HuH-7 (cell line): ENCODE data around the gene AGBL1.
"Not testable (repeated sequence)": the region's sequence is repeated elsewhere in the genome, so short reads cannot be mapped to it uniquely, and the experiment has no call there.

Experiments used
- DNase-seq: peaks from one replicate; pipeline ENCODE4 v3.0.0; 2011; ENCODE audit warnings: low spot score

The AGBL1 gene

DNA sequence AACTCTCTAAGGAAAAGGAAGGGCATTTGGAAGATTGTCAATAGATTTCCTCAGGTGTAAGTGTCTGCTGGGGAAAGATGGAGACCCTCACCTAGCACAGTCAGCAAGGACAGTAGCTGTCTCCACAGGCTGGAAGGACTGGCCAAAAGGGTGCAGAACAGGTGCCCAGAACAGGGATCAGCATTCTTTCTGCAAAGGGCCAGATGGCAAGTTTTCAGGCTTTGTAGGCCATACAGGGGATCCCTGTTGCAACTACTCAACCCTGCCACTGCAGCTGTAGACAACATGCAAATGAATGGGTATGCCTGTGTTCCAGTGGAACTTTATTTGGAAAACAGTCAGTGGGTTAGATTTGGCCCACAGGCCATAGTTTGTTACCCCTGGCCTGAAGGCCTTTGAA is 8.1 kb downstream of the AGBL1 start:
- DNase-seq = no peak

DNA sequence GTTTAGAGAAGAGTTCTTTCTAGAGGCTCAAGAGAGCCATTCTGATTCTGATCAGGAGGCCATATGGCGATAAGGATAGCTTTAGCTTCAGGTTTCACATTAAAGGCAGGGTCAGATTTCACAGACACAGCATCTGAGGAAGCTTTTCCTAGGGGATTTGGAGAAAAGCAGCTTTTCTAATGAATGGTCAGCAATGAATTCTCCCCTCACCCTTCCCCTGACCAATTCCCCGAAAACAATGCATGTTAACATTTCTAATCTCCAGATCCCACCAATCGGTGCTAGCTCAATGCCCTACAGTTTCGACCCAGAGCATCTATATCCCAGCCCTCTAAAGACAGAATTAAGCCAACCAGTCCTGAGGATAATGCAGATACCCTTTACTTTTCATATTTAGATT is 9.8 kb downstream of the AGBL1 start:
- no peak for DNase-seq

DNA sequence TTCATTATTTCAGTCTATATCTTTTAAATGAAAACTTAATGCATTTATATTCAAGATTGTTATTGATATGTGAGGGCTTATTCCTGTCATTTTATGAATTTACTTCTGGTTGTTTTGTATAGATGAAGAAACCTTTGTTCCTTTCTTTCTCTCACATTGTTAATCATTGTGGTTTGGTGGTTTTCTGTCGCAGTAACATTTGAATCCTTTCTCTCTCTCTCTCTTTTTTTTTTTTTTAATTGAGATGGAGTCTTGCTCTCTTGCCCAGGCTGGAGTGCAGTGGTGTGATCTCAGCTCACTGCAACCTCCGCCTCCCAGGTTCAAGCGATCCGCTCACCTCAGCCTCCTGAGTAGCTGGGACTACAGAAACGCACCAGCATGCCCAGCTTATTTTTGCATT is 22.1 kb downstream of the AGBL1 start:
- no peak for DNase-seq

DNA sequence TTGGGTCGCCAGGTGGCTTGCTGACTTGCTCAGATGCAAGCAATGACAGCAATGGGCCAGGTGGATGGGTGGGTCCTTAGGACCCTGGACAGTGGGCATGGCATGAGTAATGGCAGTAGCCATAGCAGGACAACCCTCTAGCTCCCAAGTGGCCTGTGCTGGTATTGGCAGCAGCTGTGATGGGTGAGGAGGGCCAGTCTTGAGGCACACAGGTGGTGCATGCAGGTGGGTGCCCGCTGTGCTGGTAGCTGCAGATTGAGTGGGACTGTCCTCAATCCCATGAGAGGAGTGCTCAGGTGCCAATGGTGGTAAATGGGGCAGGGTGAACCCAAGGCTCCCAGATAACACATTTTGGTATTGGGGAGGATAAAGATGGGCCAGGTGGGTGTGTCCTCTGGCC is 24.2 kb downstream of the AGBL1 start:
- no peak for DNase-seq

DNA sequence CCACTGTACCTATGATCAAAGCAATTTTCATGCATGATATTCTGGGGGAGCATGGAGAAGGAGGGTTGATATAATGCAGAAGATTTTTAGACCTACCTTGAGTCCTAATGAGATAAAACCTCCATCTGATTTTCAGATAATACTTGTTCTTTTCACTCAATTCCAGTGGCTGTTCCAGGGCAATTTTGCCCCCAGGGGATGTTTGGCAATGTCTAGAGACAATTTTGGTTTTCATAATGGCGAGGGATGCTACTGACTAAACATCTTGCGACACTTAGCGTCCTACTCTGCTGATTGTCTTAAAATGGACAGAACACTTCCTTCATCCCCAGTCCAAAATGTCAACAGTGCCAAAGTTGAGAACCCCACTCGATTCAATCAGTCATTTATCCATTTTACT is 26.6 kb downstream of the AGBL1 start:
- no peak for DNase-seq

DNA sequence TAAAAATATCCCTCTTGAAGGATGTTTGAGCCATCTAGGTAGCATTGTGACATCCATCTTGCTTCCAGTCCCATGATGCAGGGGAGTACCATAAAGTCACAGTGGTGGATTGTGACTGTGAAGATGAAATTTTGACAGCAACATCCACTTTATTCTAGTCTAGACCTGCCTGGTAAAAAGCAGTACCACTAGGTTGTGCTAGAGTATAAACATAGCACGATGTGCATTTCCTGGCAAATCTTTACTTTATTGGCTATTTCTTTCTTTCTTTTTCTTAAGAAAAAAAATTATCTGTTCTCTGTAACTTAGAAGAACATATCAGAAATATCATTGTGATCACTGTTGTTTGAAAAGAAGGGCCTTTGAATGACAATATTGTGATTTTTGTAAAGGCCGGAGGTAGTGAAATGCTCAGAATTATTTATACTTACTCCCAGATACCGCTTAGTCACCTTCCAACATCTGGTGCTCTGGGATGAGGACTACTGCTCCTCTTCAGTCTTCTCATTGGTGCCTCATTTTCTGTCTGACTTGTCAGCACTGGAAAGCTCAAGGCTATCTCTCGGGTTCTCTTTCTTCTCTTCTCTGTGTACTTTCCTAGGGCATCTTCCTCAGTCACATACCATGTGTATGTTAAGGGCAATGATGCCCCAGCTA is 35.6 kb downstream of the AGBL1 start:
- DNase-seq = no peak

DNA sequence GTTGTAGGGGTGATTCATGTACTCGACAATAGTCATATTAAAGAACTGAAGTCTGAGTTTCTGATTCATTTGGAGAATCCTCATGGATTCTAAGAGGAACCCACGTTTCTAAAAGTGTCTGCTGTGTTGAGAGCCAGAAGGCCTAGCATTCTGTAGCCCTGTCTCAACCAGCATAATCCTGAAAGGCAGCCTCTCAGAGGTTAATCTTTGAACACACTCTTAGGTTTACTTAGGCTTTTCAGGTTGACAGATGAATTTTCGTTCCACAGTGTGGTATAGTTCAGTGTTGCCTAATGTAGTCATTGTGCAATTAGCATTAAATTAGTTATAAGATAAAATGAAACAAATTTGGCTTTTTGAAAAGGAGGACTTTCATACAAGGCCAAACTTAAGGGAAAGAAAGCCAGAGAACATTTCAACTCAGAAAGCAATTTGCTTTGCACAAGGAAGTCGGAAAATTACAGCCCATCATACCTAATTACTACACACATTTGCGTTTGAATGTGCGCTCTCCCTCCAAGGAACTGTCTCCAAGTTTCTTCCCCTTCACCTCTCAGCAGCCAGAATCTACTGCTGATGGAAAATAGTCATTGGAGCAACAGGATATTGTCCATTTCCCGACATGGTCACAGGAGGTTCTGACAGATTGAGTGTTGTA is 42.0 kb downstream of the AGBL1 start:
- no peak for DNase-seq

DNA sequence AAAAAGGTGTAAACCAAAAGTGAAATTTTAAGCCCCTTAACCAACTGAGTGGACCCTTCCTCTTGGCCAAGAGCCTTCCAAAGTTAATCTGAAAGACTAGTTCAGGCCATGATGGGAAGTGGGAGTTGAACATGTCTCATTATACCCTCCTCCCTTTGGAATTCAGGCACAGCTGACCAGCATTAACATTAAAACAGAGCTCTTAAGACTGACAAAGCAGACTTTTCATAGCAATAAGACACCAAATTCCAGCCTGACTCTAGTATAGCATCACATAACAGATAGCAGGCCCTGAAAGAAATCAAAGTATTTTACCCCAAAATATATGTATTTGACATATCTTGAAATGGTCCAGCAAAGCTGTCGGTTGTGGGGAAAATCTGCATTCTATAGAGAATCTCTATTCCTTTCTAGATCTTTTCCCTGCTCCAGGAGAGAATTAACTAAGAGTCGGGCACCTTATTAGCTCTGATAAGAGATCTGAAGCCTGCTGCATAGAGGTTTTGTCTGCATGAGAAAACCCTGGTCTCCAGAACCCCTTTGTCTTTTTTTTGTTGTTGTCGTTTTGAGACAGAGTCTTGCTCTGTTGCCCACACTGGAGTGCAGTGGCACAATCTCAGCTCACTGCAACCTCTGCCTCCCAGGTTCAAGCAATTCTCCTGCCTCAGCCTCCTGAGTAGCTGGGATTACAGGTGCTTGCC is 43.2 kb downstream of the AGBL1 start:
- DNase-seq = not testable (repeated sequence)

DNA sequence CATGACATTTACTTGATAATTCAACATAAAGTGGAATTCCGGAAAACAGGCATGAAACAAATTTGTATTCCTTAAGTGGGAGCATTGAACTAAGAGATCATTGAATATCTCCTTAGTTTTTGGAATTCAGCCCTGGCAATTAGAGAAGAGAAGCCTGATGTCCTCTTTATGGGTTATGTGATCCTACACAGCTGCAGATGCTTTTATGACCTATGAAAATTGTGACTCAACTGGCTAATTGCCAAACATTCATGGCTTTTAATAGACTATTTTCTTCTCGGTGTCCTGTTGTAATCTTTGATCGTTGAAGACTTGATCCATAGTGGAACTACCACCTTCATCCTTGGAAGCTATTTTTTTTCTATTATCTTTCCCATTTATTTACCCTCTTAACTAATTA is 46.1 kb downstream of the AGBL1 start:
- DNase-seq = no peak

DNA sequence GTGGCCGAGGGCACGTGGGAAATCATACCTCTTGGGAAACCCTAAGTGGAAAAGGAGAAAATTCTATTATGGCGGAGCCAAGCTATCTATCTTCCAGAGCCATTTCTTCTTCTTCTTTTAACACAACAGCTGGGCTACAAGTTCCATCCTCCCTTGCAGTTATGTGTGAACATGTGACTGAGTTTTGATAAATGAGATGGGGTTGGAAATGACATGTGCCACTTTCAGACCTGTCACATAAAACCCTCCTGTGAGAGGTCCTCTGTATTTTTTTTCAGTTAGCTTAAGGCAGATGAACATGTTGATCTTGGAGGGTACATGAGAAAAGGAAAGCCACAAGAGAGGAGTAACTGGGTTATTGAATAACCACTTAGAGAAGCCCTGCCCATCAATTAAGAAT is 47.9 kb downstream of the AGBL1 start:
- DNase-seq = no peak

DNA sequence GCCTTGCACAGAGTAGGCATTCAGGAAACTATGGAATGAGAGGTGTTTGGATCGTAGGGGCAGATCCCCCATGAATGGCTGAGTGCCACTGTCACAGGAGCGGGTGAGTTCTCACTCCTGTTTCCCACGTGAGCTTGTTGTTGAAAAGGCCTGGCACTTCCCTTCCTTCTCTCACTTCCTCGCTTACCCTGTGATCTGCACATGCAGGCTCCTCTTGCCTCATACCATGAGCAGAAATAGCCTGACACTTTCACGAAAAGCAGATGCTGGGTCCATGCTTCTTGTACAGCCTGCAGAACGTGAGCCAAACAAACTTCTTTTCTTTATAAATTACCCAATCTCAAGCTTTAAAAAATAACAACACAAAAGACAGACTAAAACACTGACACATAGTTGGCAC is 55.4 kb downstream of the AGBL1 start:
- no peak for DNase-seq

DNA sequence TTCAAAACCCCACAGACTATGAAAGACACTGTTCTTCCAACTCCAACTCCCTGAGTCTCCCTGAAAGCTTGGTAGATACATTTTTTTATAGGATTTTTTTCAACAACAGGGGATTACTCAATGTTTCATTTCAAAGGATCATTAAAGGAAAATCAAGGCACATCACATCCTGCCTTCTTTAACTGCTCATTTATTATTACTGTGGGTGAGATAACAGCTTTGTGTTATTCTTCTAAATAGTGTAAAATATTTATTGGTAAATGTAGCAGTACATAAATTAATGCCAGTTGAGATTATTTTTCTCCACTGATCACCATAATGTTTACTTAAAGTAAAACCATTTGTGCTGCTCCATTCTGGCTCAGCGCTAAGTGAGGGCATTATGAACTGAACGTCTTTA is 57.2 kb downstream of the AGBL1 start:
- DNase-seq = no peak

DNA sequence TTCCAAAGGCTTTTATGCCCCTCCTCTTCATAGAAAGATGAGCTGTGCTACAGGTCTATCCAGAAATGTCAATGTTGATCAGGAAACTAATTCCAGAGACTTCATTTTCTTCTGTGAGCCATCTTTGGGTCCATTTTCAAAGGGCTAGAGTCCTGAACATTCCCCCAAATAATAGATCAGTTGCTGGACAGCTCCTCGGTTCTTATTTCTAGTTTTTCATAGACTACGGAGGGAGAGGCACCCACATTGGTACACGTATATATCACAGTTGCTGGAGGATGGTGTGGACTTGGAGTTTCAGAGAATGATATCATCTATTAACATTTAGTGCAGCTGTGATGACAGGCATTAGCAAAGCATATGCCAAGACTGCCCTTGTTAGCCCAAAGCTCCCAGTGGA is 59.1 kb downstream of the AGBL1 start:
- DNase-seq = no peak

DNA sequence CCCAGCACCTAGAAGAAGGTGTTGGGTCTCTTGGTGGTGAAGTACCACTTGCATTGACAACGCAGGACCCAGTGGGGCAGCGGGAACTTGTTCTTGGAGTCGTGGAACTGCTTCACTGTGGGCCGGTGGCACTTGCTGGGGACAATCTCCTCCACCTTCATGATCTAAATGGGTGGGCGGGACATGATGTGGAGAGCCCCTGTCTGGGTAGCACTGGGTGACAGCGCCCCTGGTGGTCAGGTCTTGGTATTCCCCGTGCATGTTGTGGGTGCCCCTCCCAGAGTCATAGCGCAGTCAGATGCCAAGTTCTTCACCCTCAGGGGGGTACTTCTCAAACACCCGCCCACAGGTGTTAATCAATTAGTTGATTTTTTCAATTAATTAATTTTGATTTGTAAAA is 60.2 kb downstream of the AGBL1 start:
- peak; percentile 48 for DNase-seq

DNA sequence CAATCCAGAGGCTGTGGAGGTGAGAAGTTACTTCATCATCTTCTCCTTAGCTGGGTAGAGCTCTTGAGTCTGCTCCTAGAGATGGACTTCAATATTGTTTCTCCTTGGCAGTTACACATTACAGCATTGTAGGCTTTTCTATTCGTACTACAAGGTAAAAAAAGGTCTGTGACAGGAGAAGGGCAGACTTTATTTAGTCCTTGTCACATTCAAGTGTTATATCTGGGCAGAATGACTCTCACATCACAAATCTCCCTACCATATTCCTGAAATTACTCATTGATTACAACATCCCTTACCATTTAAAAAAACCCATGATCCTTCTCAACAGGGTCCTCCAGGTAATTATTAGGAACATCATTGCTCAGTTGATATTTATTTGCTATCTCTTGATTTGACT is 75.0 kb downstream of the AGBL1 start:
- DNase-seq = no peak

DNA sequence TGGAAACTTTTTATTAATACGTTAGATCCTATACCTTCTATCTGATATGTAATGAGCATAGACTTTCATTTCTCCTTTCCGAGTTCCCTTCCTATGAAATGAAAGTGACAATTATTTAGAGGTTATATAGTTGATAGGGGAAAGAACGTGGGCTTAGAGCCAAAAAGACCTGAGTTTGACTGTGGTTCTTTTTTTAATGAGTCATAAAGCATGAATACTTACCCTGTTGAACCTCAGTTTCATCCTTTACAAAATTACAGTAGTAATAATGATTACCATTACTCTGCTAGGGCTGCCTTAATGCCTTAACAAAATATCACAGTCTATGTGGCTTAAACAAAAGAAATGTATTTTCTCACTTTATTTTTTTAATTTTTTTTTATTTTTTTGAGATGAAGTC is 75.9 kb downstream of the AGBL1 start:
- no peak for DNase-seq

DNA sequence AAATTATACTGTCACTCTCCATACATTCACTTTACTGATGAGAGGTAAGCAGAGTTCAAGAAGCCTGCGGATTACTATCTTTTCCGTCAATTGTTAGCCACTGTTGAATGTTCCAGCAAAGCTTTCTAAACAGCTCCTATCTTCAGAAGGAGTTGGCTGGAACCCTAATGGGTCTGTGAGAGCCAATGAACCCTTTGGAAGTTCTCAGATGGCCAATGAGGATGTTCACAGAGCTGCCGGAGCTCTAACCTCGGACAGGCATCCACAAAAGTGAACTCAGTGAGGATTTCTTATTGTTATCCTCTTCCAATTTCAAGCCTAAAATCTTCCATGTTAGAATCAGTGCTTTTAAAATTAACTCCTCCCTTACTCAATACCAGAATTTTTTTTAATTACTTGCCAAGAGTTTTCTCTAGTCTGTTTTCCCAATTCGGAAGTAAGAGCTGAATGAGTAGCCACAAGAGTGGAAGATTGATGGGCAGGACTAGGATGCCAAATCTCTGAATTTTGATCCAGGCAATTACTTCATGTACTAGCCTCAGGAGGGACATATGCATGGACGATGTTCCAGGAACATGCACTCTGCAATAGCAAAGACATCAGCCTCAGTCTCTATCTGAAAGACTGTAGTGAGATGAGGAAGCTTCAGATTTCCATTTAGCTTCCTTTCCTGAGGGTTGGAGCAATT is 78.1 kb downstream of the AGBL1 start:
- no peak for DNase-seq

DNA sequence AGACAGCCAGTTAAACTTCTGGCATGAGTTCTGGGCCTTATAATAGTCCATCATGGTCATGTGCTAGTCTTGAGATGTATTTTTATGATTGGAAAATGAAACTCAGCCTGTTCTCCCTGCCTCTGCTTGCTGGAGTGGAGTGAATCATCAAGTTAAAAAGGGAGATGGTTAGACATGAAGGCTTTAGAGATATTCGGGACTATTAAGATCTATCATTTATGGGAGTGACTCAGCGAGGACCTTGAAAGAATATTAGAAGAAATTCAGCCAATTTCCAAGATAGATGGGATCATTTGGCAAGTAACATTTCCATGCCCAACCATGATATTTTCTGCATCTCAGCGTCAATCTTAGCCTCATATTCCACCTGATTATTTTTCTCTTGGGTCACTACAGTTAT is 79.8 kb downstream of the AGBL1 start:
- DNase-seq = no peak

DNA sequence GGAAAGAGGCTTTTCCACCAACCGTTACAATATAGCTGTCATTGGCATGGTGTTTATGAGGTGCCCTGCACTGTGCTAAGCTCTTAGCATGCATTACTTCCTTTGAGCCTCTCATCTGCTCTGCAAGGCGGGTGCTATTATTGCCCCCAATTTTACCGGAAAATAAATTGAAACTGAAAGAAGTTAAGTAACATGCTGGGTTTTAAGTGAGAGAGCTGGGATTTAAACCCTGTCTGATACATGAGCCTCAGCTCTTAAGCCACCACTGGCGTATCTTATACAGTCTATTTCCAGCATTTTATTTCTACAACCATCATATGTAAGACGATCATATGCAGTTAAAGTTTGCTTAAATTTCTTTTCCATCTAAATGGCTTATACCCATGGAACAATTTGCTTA is 81.6 kb downstream of the AGBL1 start:
- no peak for DNase-seq

DNA sequence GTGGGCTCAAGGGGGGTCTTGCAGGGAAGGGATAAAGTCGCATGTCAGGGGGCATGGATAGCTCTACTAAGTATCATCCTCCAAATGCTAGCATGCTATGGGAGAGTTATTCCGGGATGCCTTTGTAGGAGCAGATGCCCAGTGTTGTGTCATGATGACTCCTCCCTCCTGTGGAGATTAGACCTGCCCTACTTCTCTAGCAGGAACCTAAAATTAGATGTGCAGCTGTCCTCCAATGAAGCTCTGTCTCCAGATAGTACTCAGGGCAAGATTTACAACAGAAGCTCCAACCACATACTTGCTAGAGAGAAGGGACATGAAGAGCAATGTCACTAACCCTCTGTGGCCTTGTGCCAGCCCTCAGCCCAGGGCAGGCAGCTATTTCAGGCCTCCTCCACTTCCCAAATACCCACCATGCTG is 82.5 kb downstream of the AGBL1 start:
- no peak for DNase-seq

DNA sequence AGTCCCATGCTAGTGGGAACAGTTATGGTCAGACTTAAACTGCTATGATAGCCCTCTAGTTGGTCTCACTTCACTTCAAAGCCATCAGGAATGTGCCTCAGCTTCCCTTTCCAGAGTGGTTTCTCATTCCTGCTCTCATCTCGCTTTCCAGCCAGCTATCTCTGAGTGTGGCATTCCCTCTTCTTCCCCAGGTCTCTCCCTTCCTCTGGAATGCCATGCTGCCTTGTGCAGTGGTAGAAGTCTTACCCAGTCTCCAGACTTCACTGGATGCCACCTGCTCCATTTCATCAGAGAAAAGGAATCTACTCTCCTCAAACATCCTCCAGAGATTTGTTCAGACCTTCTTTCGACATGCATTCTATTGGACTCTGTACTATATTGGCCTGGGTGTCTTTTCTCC is 83.0 kb downstream of the AGBL1 start:
- DNase-seq = no peak

DNA sequence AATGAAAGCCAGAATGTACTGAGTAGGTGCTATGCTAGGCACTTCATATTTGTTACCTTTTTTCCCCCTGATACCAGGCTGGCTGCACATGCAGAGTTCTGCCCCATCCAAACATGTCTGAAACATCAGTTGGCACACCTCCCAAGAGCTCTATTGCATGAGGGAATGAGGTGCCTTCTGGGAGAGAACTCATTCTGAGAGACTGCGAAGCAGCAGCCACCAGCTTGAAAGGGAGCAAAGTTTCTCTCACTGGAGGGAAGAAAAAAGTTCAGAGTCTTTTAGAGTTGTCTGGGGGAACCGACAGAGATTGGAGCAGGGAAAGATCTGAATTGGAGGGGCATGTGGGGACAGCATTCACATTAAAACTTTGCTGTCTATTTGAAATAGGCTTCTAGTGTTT is 84.1 kb downstream of the AGBL1 start:
- DNase-seq = no peak
